Measurements from ENCODE around the gene FSTL3. TPM values are rescaled to one million over a fixed set of nuclear protein-coding genes. Genes with fewer than 3 reads are reported as not detected.

Gene FSTL3
- total RNA-seq, 4 donors from 2014 or later, result 4.4 to 43.3 (median 17.7) TPM

DNA sequence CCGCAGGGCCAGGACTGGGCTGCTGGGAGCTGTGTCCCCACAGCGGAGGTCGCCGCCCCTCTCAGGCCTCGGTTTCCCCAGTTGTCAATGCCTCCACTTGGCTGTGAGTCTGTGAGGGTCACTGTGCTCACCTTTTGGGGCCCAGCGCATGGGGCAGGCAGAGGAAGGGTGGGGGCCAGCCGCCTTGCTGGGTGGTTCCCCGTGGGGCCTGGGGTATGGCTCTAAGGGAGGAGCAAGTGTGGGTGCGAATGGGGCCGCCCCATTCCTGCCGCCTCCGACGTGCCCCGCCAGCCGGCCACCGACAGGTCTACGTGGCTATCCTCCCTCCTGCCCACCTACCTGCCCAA lies 37.3 kb upstream of the FSTL3 start:
- Histone ChIP-seq H3K4me3 (peak overlapping the region; percentile 16 to 69 (median 44)), H3K4me1 (peaks cover 20 to 39% (median 22%) of the 10 kb centered on the region in 3 donors), H3K9me3 (no peaks in the 10 kb centered on the region), H3K27ac (peak overlapping the region in 2 of 4 donors; percentile 25 to 60), H3K27me3 (no peaks in the 10 kb centered on the region), H3K36me3 (no peaks in the 10 kb centered on the region)
- no peak for TF ChIP-seq POLR2A (IDR thresholded peaks at IDR 0.05)
- TF ChIP-seq, protein P1, sequence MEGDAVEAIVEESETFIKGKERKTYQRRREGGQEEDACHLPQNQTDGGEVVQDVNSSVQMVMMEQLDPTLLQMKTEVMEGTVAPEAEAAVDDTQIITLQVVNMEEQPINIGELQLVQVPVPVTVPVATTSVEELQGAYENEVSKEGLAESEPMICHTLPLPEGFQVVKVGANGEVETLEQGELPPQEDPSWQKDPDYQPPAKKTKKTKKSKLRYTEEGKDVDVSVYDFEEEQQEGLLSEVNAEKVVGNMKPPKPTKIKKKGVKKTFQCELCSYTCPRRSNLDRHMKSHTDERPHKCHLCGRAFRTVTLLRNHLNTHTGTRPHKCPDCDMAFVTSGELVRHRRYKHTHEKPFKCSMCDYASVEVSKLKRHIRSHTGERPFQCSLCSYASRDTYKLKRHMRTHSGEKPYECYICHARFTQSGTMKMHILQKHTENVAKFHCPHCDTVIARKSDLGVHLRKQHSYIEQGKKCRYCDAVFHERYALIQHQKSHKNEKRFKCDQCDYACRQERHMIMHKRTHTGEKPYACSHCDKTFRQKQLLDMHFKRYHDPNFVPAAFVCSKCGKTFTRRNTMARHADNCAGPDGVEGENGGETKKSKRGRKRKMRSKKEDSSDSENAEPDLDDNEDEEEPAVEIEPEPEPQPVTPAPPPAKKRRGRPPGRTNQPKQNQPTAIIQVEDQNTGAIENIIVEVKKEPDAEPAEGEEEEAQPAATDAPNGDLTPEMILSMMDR (IDR thresholded peaks at IDR 0.05), result no peak
- 52% methylated on average over 6 of the region's 17 CpGs; no CpG with 5 or more reads in 1 of the 2 donors for WGBS, 2 donors
- no peak for DNase-seq
- intact Hi-C loops (cut with DNase I), result no loop called here

GRCh38 chr19:639253-640160 lies 36.7 kb upstream of the FSTL3 start, which contains the start of gene FGF22:
TSS of gene FGF22 (plus strand) at chr19:639879. CDS start at chr19:639926, 47 bp downstream.
- peak within 1 kb of the TSS in 3 of 4 donors; percentile 25 to 60 (median 36) for H3K27ac ChIP-seq
- no peak for TF ChIP-seq POLR2A (IDR thresholded peaks at IDR 0.05)
- TF ChIP-seq, protein P1 (IDR thresholded peaks at IDR 0.05), result no peak
- H3K4me1 ChIP-seq, result peaks cover 14 to 32% (median 16%) of the 10 kb centered on the region in 3 donors
- peak; percentile 63 for DNase-seq
- H3K4me3 ChIP-seq, result peak within 1 kb of the TSS; percentile 32 to 69 (median 44)
- intact Hi-C loops (cut with DNase I), result no loop called here
- H3K27me3 ChIP-seq, result no peaks in the 10 kb centered on the region
- peaks cover 0 to 6% (median 0%) of the 10 kb centered on the region in 3 donors for H3K36me3 ChIP-seq
- H3K9me3 ChIP-seq, result no peaks in the 10 kb centered on the region
- 8 to 12% methylated on average over 17 to 21 of the region's 109 CpGs for WGBS, 2 donors

- Histone ChIP-seq H3K36me3 (peaks cover 0 to 12% (median 0%) of the 10 kb centered on the region in 3 donors), H3K27me3 (no peaks in the 10 kb centered on the region), H3K4me1 (peaks cover 14 to 27% (median 15%) of the 10 kb centered on the region in 3 donors), H3K27ac (peak overlapping the region in 3 of 4 donors; percentile 25 to 60 (median 36)), H3K9me3 (no peaks in the 10 kb centered on the region), H3K4me3 (peak overlapping the region; percentile 32 to 69 (median 44))
- intact Hi-C loops (cut with DNase I), result no loop called here
- TF ChIP-seq, protein P1 (IDR thresholded peaks at IDR 0.05), result no peak
- TF ChIP-seq POLR2A (IDR thresholded peaks at IDR 0.05), result no peak
- WGBS, 2 donors, result 55 to 60% methylated on average over 1 to 4 of the region's 25 CpGs
- no peak for DNase-seq
Measured at GRCh38 chr19:640161-640558, 36.0 kb upstream of the FSTL3 start.

- H3K4me1 ChIP-seq, result peaks cover 14 to 27% (median 15%) of the 10 kb centered on the region in 3 donors
- WGBS, 2 donors, result 100% methylated on average over 1 of the region's 31 CpGs; no CpG with 5 or more reads in 1 of the 2 donors
- H3K27ac ChIP-seq, result peak overlapping the region in 1 of 4 donors; percentile 60
- TF ChIP-seq, protein P1 (IDR thresholded peaks at IDR 0.05), result no peak
- TF ChIP-seq POLR2A (IDR thresholded peaks at IDR 0.05), result no peak
- peak overlapping the region in 1 of 4 donors; percentile 40 for H3K4me3 ChIP-seq
- no peak for DNase-seq
- H3K27me3 ChIP-seq, result no peaks in the 10 kb centered on the region
- intact Hi-C loops (cut with DNase I), result no loop called here
- no peaks in the 10 kb centered on the region for H3K9me3 ChIP-seq
- peaks cover 0 to 18% (median 0%) of the 10 kb centered on the region in 3 donors for H3K36me3 ChIP-seq
Measured at GRCh38 chr19:640606-641189, 35.5 kb upstream of the FSTL3 start.
